RWPE1 (cell line): Measurements from ENCODE around the gene BANF1.
A peak's percentile ranks its signal among the peaks of the same experiment; 100 is the strongest.

ENCODE experiments used
- CTCF ChIA-PET: fragments of 350-600 bp; sonication (Branson Sonifier 250); formaldehyde crosslinking; extraction: SDS; loops from one replicate; lab custom pipeline; 2021; lab: Yijun Ruan, JAX
- POLR2A ChIA-PET: fragments of 400-600 bp; formaldehyde crosslinking; extraction: SDS; loops from one replicate; lab custom pipeline; 2020; ENCODE audit warnings: antibody characterized with exemption; ENCODE audit not compliant: low non-redundant PET; lab: Yijun Ruan, JAX
- DNase-seq: peaks from one replicate; pipeline ENCODE4 v3.0.0; 2012; ENCODE audit warnings: low spot score
- H3K27ac ChIP-seq: fragments of 450-650 bp; 2 replicates; pipeline ENCODE4 v1.5.1; 2017
- CTCF ChIP-seq: fragments of 450-650 bp; conservative IDR thresholded peaks from 2 replicates; pipeline ENCODE4 v1.5.1; 2017; ENCODE audit warnings: low read depth, mild to moderate bottlenecking

BANF1 gene

DNA sequence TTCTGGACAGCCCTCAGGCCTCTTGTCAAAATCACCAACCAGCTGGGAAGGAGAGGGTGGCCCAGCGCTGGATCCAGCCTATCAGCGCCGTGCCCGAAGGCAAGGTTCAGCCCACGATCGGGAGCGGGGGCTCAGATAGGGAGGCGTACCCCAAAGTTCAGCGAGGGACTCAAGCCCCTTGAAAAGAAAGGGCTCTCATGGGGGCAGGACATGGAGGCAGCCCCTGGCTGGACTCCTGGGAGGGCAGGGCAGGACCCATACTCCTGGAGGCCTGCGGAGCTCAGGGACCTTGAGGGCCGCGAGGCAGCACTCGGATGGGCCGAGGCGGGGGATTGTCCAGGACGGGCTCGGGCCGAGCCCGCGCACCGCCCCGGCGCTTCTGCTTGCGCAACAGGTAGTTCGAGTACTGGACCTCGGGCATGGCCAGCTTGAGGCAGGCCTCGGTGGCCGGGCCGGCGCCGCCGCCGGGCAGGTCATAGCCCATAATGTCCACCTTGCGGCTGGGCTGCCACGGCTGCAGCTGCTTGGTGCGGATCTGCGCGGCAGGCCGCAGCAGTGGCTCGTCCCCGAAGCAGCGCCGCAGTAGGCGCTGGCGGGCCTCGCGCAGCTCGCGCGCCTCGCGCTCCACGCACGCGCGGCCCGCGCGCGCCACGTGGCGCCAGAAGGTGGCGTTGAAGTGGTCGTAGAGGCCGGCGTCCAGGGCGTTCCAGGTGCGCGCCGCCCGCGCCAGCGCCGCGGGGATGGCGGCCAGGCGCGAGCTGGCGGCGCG is 40.1 kb downstream of the BANF1 start:
- ChIA-PET CTCF (interaction anchor here (1.2 to 1.7 kb wide), 3 partner anchors 20 to 26 kb away, joined by 3 to 6 read pairs (median 3); no protein-coding TSS in a partner anchor), POLR2A (no interaction called here)
- DNase-seq: no peak
- no peak for TF ChIP-seq CTCF
- H3K27ac ChIP-seq: no peak overlapping the region

DNA sequence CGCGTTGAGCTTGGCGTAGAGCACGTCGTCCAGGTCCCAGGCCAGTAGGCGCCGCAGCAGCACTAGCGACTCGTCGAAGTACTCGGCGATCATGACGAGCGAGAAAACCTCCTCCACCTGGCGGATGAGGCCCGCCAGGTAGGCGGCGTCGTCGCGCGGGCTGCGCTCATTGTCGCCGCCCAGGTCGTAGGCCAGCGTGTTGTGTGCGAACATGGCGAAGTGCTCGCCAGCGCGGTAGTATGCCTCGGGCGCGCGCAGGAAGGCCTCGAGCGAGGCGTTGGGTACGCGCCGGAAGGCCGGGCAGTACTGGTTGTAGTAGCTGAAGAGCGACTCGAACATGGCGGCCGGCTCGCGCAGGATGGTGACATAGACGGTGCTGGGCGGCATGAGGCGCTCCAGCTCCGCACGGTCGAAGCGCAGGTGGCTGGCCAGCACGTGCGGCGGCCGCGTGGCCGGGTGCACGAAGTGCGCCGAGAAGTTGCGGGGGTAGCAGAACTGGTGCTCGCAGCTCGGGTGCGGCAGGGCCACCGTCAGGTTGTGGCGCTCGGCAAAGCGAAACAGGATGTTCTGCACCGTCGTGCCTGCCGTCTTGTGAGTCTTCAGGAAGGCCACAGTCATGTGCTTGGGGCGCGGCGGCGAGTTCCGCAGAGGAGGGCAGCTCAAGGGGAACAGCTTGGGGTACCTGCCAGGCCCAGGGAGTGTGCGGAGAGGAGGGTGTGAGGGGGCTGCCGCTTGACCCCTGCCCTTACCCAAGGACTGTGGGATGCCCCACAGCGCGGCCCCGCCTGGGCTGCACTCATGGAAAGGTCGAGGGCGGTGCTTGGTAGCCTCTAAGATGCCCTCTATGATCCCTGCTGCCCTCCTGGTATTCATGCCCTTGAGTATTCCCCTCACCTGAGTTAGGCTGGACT is 40.9 kb downstream of the BANF1 start:
- no peak for TF ChIP-seq CTCF
- no peak overlapping the region for H3K27ac ChIP-seq
- POLR2A ChIA-PET: no interaction called here
- DNase-seq: no peak
- CTCF ChIA-PET: interaction anchor here (1.5 to 1.6 kb wide), 2 partner anchors 20 to 25 kb away, joined by 3 read pairs; no protein-coding TSS in a partner anchor

GRCh38 chr11:66044757-66045156 is 42.5 kb downstream of the BANF1 start:
- ChIA-PET CTCF (interaction anchor here (0.5 to 1.5 kb wide), 7 partner anchors 14 to 728 kb away, joined by 3 to 6 read pairs (median 3); no protein-coding TSS in a partner anchor), POLR2A (no interaction called here)
- no peak for DNase-seq
- no peak overlapping the region for H3K27ac ChIP-seq
- no peak for TF ChIP-seq CTCF

DNA sequence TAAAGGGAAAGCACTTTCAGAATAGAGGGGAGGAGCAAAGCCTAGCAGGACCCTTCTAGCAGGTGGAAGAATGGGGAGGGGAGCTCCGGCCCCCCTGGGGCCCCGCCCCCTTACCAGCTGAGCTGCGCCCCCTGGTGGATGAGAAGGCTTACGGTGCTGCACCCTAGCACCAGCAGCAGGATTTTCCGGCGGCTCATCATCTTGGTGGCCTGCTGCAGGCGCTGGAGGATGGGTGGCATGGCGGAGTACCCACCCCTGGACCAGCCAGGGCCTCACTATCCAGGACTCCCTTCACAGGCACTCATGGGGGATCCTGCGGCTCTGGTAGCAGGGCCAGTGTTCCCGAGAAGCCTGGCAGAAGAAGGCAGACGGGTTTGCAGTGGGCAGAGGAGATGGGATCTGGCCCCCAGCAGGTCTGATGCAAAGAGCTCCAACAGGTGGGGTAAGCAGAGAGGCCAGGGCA is 42.9 kb downstream of the BANF1 start:
- POLR2A ChIA-PET: interaction anchor here (0.5 kb wide), 1 partner anchor 221 kb away, joined by 3 read pairs; no protein-coding TSS in a partner anchor
- peak; percentile 88 for TF ChIP-seq CTCF
- peak; percentile 78 for DNase-seq
- H3K27ac ChIP-seq: no peak overlapping the region
- CTCF ChIA-PET: interaction anchor here (0.5 to 2.7 kb wide), 10 partner anchors 15 to 728 kb away, joined by 3 to 11 read pairs (median 3); no protein-coding TSS in a partner anchor

GRCh38 chr11:66046901-66047300 is 44.6 kb downstream of the BANF1 start:
- TF ChIP-seq CTCF: no peak
- POLR2A ChIA-PET: no interaction called here
- CTCF ChIA-PET: interaction anchor here (0.6 to 2.7 kb wide), 4 partner anchors 11 to 47 kb away, joined by 3 to 11 read pairs (median 6); no protein-coding TSS in a partner anchor
- DNase-seq: no peak
- no peak overlapping the region for H3K27ac ChIP-seq
